H9 (cell line): ENCODE measurements around the gene GAK. TPM values are rescaled to one million over a fixed set of nuclear protein-coding genes. Genes with fewer than 3 reads are reported as not detected.

Experiments used
- DNase-seq: peaks from one replicate; pipeline ENCODE4 v3.0.0-alpha.2; 2017
- H2AFZ ChIP-seq: one replicate; pipeline ENCODE4 v1.6.1; 2013; ENCODE audit warnings: mild to moderate bottlenecking, low read length, control low read depth, moderate library complexity
- H2AK5ac ChIP-seq: 2 replicates; pipeline ENCODE4 v1.6.1; 2013; ENCODE audit warnings: low read length, control low read depth, mixed read lengths; ENCODE audit not compliant: insufficient read length
- H2BK120ac ChIP-seq: one replicate; pipeline ENCODE4 v1.6.1; 2013; ENCODE audit warnings: low read depth, mild to moderate bottlenecking, low read length, control low read depth, inconsistent platforms; ENCODE audit not compliant: poor library complexity, severe bottlenecking
- H2BK12ac ChIP-seq: 2 replicates; pipeline ENCODE4 v1.6.1; 2013; ENCODE audit warnings: low read length, control low read depth, mixed read lengths, low read depth; ENCODE audit not compliant: insufficient read length
- H2BK15ac ChIP-seq: 2 replicates; pipeline ENCODE4 v1.6.1; 2013; ENCODE audit warnings: low read depth, low read length, control low read depth
- H2BK20ac ChIP-seq: one replicate; pipeline ENCODE4 v1.6.1; 2013; ENCODE audit warnings: low read depth, mild to moderate bottlenecking, low read length, control low read depth, inconsistent platforms; ENCODE audit not compliant: poor library complexity, severe bottlenecking
- H2BK5ac ChIP-seq: 2 replicates; pipeline ENCODE4 v1.6.1; 2013; ENCODE audit warnings: low read length, control low read depth, mixed read lengths; ENCODE audit not compliant: insufficient read length
- H3K14ac ChIP-seq: 2 replicates; pipeline ENCODE4 v1.6.1; 2013; ENCODE audit warnings: low read length, control low read depth; ENCODE audit not compliant: insufficient read depth
- H3K18ac ChIP-seq: 2 replicates; pipeline ENCODE4 v1.6.1; 2013; ENCODE audit warnings: low read depth, mild to moderate bottlenecking, mixed read lengths, low read length, control low read depth; ENCODE audit not compliant: insufficient read length
- H3K23ac ChIP-seq: 2 replicates; pipeline ENCODE4 v1.6.1; 2013; ENCODE audit warnings: low read length, control low read depth, mixed read lengths, low read depth; ENCODE audit not compliant: insufficient read length
- H3K23me2 ChIP-seq: 2 replicates; pipeline ENCODE4 v1.6.1; 2013; ENCODE audit warnings: low read depth, mild to moderate bottlenecking, mixed read lengths, low read length, control low read depth; ENCODE audit not compliant: insufficient read length, poor library complexity, severe bottlenecking
- H3K27ac ChIP-seq: 2 replicates; pipeline ENCODE4 v1.5.1; 2013; ENCODE audit warnings: low read length, control low read depth, mixed read lengths, low read depth; ENCODE audit not compliant: insufficient read length
- H3K27me3 ChIP-seq: 2 replicates; pipeline ENCODE4 v1.6.1; 2013; ENCODE audit warnings: low read length, control low read depth, inconsistent platforms; ENCODE audit not compliant: insufficient read depth
- H3K4ac ChIP-seq: 2 replicates; pipeline ENCODE4 v1.6.1; 2013; ENCODE audit warnings: low read depth, mild to moderate bottlenecking, control low read depth, inconsistent platforms, low read length, moderate library complexity
- H3K4me1 ChIP-seq: 2 replicates; pipeline ENCODE4 v1.6.1; 2013; ENCODE audit warnings: low read length, control low read depth, inconsistent platforms; ENCODE audit not compliant: insufficient read depth
- H3K4me2 ChIP-seq: 2 replicates; pipeline ENCODE4 v1.6.1; 2013; ENCODE audit warnings: low read length, control low read depth, mixed read lengths; ENCODE audit not compliant: insufficient read length, insufficient read depth
- H3K56ac ChIP-seq: 2 replicates; pipeline ENCODE4 v1.6.1; 2013; ENCODE audit warnings: low read depth, mild to moderate bottlenecking, mixed read lengths, low read length, control low read depth; ENCODE audit not compliant: insufficient read length
- H3K79me1 ChIP-seq: 2 replicates; pipeline ENCODE4 v1.6.1; 2013; ENCODE audit warnings: low read depth, mild to moderate bottlenecking, moderate library complexity, low read length, control low read depth, inconsistent platforms; ENCODE audit not compliant: insufficient read depth, poor library complexity, severe bottlenecking
- H3K79me2 ChIP-seq: 2 replicates; pipeline ENCODE4 v1.6.1; 2013; ENCODE audit warnings: low read length, control low read depth, inconsistent platforms; ENCODE audit not compliant: insufficient read depth
- H3K9ac ChIP-seq: 2 replicates; pipeline ENCODE4 v1.6.1; 2013; ENCODE audit warnings: low read length, control low read depth, mixed read lengths; ENCODE audit not compliant: insufficient read length; ENCODE audit errors: extremely low read depth
- H3K9me3 ChIP-seq: one replicate; pipeline ENCODE4 v1.6.1; 2013; ENCODE audit warnings: low read depth, low read length, inconsistent platforms; ENCODE audit not compliant: control insufficient read depth
- H3T11ph ChIP-seq: one replicate; pipeline ENCODE4 v1.6.1; 2013; ENCODE audit warnings: mild to moderate bottlenecking, low read length, control low read depth, inconsistent platforms
- H4K20me1 ChIP-seq: one replicate; pipeline ENCODE4 v1.6.1; 2013; ENCODE audit not compliant: control insufficient read depth, insufficient read length, insufficient read depth
- H4K5ac ChIP-seq: 2 replicates; pipeline ENCODE4 v1.6.1; 2013; ENCODE audit warnings: low read depth, mild to moderate bottlenecking, mixed read lengths, low read length, control low read depth; ENCODE audit not compliant: insufficient read length
- H4K8ac ChIP-seq: replicated peaks from 2 replicates; pipeline ENCODE4 v1.6.1; 2013; ENCODE audit warnings: low read length, control low read depth, mixed read lengths, low read depth; ENCODE audit not compliant: insufficient read length
- H4K91ac ChIP-seq: 2 replicates; pipeline ENCODE4 v1.6.1; 2013; ENCODE audit warnings: low read depth, mild to moderate bottlenecking, moderate library complexity, mixed read lengths, low read length, control low read depth; ENCODE audit not compliant: insufficient read length
- H3K27ac Mint-ChIP-seq, 3 experiments: 2 replicates in 2 of 3; 3 replicates in 1 of 3; pipeline ENCODE4 v1.8.0; 2020 to 2021; ENCODE audit warnings: mixed read lengths in 3 of 3, mild to moderate bottlenecking in 1 of 3, moderate library complexity in 1 of 3
- H3K27me3 Mint-ChIP-seq: 2 replicates; pipeline ENCODE4 v1.8.0; 2021; ENCODE audit warnings: low read depth, mild to moderate bottlenecking, moderate library complexity, mixed read lengths
- H3K36me3 Mint-ChIP-seq, 3 experiments: 2 replicates in 2 of 3; 3 replicates in 1 of 3; pipeline ENCODE4 v1.8.0; 2020 to 2021; ENCODE audit warnings: low read depth in 3 of 3, mixed read lengths in 3 of 3; ENCODE audit not compliant: insufficient read depth in 1 of 3
- H3K4me1 Mint-ChIP-seq, 2 experiments: 2 replicates each; pipeline ENCODE4 v1.8.0; 2020; ENCODE audit warnings: mixed read lengths in 2 of 2
- H3K4me3 Mint-ChIP-seq, 2 experiments: 2 replicates in 1 of 2; 3 replicates in 1 of 2; pipeline ENCODE4 v1.8.0; 2020 to 2021; ENCODE audit warnings: mild to moderate bottlenecking in 2 of 2, mixed read lengths in 2 of 2, moderate library complexity in 1 of 2
- H3K9me3 Mint-ChIP-seq, 2 experiments: 2 replicates in 1 of 2; 3 replicates in 1 of 2; pipeline ENCODE4 v1.8.0; 2020; ENCODE audit warnings: mild to moderate bottlenecking in 2 of 2, mixed read lengths in 2 of 2, moderate library complexity in 1 of 2
- CTCF ChIP-seq: fragments of 200-600 bp; sonication (generic); conservative IDR thresholded peaks from 3 replicates; pipeline ENCODE4 v1.8.0; 2021; ENCODE audit warnings: antibody characterized with exemption, mild to moderate bottlenecking
- WGBS: extraction: QIAGEN DNeasy Blood & Tissue Kit; methylation state at CpG from one replicate; pipeline ENCODE4 v1.1.7; 2013; ENCODE audit warnings: missing lambda C conversion rate, low lambda C conversion rate, mixed read lengths; ENCODE audit not compliant: insufficient read length; ENCODE audit errors: extremely low coverage; 5-methylcytosine and 5-hydroxymethylcytosine counted together
- total RNA-seq: library from RNA; stranded (reverse); gene quantifications from 2 replicates; pipeline ENCODE4 v1.2.1, GENCODE V29; 2021

Gene GAK
- total RNA-seq, 1 experiment from 2014 or later = 80.7 TPM

GRCh38 chr4:972651-973424, 40.7 kb upstream of the GAK start:
- Histone ChIP-seq H3K23ac (no peak overlapping the region), H2BK12ac (no peak overlapping the region), H3K4ac (no peak overlapping the region), H3K9ac (no peak overlapping the region), H4K91ac (no peak overlapping the region), H3K14ac (no peak overlapping the region; the same call in 1 of the 2 replicates), H3K4me1 (no peaks in the 10 kb centered on the region), H2AK5ac (no peak overlapping the region), H4K5ac (no peak overlapping the region), H2BK20ac (no peak overlapping the region), H4K20me1 (no peaks in the 10 kb centered on the region), H2AFZ (no peak overlapping the region), H3K79me1 (no peaks in the 10 kb centered on the region), H3K27ac (no peak overlapping the region), H3K23me2 (peaks cover 5% of the 10 kb centered on the region), H2BK120ac (no peak overlapping the region), H3K27me3 (peaks cover 3% of the 10 kb centered on the region; the same call in 1 of the 2 replicates), H2BK15ac (no peak overlapping the region), H4K8ac (no peak overlapping the region), H3K18ac (no peak overlapping the region), H3K56ac (no peak overlapping the region), H3T11ph (no peak overlapping the region), H3K9me3 (no peaks in the 10 kb centered on the region), H3K4me2 (peak overlapping the region; percentile 56), H3K79me2 (no peaks in the 10 kb centered on the region), H2BK5ac (no peak overlapping the region)
- Mint-ChIP-seq H3K4me1 (peaks cover 0 to 2% of the 10 kb centered on the region in 2 experiments; a peak in 1 of 4 replicates), H3K36me3 (no peaks in the 10 kb centered on the region), H3K27ac (no peak overlapping the region), H3K27me3 (peaks cover 29% of the 10 kb centered on the region), H3K9me3 (peaks cover 5 to 8% of the 10 kb centered on the region in 2 experiments; a peak in 3 of 5 replicates), H3K4me3 (peak overlapping the region; percentile 48 to 63; a peak in 4 of 5 replicates)
- no peak for TF ChIP-seq CTCF
- no CpG with 5 or more reads among the region's 65 CpGs for WGBS
- DNase-seq = no peak
